Renal cortex interstitium (tissue), 11 donors: ENCODE data around the gene TPRN. TPM values are rescaled to one million over a fixed set of nuclear protein-coding genes. Genes with fewer than 3 reads are reported as not detected.

Experiments
- DNase-seq, 11 donors: peaks; one replicate each; pipeline ENCODE4 v3.0.0-alpha.2; 2013; ENCODE audit warnings: low read depth in 9 of 11, low spot score in 4 of 11; ENCODE audit errors: extremely low read depth in 1 of 11
- polyA plus RNA-seq, 3 donors: library from polyadenylated mRNA; unstranded; fragments of 120-200 nt; gene quantifications; one replicate each; pipeline ENCODE4 v1.2.1, GENCODE V29; 2013; ENCODE audit not compliant: insufficient read length in 3 of 3

TPRN gene
- polyA plus RNA-seq, 3 donors = 14.8 to 17.3 (median 16.4) TPM

DNA sequence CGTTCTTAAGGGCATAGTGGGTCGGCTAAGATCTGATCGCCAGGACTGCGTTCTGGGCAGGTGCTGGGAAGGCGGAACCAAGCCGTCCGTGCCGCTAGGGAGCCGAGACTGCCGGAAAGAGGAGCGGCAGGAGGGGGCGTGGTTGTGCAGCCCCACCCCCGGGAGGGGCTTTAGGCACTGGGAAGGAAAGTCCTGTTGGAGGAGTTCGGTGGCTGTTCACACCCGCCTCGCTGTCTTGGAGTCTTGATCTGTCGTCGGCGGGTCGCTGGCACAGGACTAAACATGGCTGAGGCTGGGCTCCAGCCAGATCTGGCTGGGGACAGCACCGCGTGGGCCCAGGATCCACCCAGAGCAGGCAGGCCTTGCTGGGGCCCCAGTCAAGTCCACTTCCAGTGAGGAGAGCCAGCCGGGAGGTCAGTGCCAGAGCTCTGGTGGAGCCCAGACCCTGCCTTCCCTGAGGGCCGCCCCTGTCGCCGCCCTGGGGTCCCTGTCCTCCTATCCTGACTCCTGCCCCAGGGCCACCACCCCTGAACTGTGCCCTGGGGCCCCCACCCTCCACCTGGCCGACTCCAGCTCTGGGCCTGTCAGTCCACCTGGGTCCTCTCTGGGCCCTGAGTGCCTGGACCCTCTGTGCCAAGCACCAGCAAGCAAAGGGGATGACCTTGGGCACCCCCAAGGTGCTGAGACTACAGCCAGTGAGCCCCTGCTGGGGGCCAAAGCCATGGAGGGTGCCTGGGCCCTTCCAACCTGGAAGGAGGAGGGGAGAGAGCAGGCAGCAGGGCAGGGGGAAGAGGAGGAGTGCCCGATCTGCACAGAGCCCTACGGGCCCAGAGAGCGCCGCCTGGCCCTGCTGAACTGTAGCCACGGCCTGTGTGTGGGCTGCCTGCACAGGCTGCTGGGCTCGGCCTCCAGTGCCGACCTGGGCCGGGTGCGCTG, 17.0 kb upstream of the TPRN start:
- DNase-seq = no peak

- DNase-seq = no peak
These were observed 15.8 kb upstream of the TPRN start for GRCh38 chr9:137216188-137216965.

- no peak for DNase-seq
These were observed 14.8 kb upstream of the TPRN start for GRCh38 chr9:137215196-137215986.

DNA sequence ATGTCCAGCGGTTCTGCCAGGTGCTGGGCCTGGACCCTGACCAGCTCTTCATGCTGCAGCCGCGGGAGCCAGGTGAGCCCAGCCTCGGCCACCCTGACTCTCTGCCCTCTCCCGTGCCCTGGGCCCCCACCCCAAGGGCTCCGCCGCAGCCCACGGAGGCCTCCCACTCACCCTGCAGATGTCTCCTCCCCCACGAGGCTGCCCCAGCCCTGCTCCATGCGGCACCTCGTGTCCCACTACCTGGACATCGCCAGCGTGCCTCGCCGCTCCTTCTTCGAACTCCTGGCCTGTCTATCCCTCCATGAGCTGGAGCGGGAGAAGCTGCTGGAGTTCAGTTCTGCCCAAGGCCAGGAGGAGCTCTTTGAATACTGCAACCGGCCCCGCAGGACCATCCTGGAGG, 14.1 kb upstream of the TPRN start:
- DNase-seq = no peak

GRCh38 chr9:137213160-137214060, 12.9 kb upstream of the TPRN start:
- no peak for DNase-seq

GRCh38 chr9:137212520-137212919, 12.0 kb upstream of the TPRN start:
- DNase-seq = no peak

DNA sequence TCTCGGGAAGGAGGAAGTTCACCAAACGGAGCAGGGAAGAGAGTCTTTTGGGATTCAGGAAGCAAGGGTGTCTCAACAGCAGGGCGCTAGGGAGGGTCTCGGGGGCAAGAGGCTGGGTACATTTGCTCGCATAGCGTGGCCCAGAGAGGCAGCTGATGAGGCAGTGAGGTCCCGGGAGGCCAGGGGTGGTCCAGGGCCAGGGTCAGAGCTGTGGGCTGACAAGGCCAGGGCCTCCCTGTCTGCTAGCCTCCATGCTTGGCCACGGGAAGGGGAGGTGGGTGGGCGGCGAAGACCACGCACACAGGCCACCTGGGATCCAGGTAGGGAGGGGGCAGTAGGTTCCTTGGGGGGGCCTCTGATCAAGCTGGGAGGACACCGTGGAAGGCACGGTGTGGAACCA, 11.0 kb upstream of the TPRN start:
- no peak for DNase-seq

- no peak for DNase-seq
These were observed 6.1 kb upstream of the TPRN start for GRCh38 chr9:137206602-137207001.

- peak in 10 of 11 donors; percentile 62 to 91 (median 84) for DNase-seq
These were observed 4.9 kb upstream of the TPRN start, which contains the start of the genes NDOR1 and TMEM203 for GRCh38 chr9:137205126-137206069. Gene NDOR1 (plus strand): TSS chr9:137205700. CDS start chr9:137205778, 78 bp downstream. Gene TMEM203 (minus strand): TSS chr9:137205648. CDS start chr9:137205414, 234 bp downstream.

GRCh38 chr9:137204731-137205125, 4.2 kb upstream of the TPRN start:
- DNase-seq = no peak

- DNase-seq = no peak
These were observed 2.4 kb upstream of the TPRN start for GRCh38 chr9:137202966-137203365.

GRCh38 chr9:137201205-137201868, 796 bp upstream of the TPRN start:
- no peak for DNase-seq

DNA sequence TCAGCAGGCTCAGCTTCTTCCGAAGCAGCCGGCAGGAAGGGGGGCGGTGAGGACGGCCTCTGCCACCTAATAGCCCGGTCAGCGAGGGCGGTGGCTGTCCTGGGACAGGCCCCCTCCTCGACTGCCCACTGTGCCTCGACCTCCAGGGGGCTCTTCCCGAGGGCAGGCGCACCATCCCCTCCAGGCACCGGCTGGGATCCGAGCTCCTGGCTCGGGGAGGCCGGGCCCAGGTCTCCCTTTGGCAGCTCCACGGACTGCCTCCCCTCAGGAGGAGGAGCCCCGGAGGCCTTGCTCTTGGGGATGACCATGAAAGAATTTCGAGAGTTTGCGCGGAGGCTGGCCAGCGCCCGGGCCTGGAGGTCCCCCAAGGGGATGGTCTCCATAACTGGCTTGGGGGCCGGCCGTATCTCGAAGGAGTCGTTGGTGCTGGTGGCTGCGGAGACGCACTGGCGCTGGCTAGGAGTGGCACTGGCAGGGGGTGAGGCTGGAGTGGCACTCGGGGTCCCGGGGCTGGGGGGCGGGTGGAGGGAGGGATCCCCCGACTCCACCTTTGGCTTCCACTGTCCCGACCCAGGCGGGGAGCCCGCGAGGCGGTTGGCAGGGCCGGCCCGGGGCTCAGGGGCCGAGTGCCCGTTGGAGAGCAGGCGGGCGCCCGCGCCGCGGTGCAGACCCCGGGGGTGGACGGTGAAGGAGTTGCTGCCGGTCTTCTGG, 975 bp downstream of the TPRN start:
- DNase-seq = no peak

DNA sequence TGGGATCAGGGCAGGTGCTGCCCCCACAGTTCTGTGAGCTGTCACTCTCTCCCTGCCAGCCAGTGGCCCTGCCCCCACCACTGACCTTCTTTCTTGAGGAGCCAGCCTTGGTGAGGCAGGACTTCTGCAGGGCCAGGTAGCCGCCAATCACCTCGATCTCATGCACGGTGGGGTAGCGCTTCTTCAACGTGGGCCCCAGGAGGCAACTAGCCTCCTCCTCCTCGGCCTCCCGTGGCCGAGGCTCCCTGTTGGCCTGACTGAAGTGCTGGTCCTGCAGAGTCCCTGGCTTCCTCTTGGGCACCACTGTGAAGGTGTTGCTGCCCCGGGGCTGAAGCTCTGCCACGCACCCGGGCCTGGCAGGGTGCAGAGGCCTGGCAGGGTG, 1.6 kb downstream of the TPRN start:
- DNase-seq = no peak

DNA sequence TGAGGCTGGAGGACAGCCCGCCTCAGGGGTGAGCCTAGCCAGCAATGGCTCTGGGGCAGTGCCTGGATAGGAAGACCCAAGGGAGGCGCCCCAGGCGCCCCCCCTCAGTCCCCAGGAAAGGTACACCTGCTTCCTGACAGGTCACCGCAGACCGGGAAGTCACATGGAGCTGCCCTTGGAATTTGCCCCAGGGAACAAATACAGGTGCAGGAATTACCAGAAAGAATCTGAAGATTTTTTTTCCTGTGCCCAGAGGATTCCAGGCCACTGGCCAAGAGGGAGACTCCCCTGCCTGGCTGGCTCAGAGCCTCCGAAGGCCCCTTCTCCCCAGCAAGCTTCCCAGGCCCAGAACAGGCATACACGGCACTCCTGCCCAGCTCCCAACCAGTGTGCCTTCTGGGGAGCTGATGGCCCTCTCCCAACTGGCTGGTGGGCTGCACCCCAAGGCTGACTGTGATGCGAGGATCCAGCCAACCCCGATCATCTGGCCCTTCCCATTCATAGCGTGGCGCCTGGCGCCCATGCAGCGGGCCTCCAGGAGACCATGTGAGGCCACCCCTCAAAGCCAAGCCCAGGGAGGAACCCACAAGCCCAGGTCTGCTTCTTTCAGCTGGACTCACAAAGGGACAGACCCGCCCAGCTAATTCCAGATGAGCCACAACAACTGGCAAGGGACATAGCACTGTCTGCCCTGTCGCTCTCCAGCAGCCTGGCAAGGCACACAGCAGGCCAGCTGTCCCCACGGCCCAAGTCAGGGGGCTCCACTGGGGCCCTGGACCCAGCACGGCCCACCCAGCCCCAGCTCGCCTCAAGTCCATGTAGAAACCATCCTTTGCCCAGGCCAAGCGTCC, 2.3 kb downstream of the TPRN start:
- no peak for DNase-seq
